SK-N-SH (cell line): ENCODE results near the gene DYNC2H1. TPM values are rescaled to one million over a fixed set of nuclear protein-coding genes. Genes with fewer than 3 reads are reported as not detected.

ENCODE experiments used
- CTCF ChIA-PET: fragments of 300-600, 350-600 bp; formaldehyde crosslinking; extraction: SDS; loops from one replicate; lab custom pipeline; 2021; lab: Yijun Ruan, JAX
- POLR2A ChIA-PET: fragments of 350-600 bp; sonication (Branson Sonifier 250); formaldehyde crosslinking; extraction: SDS; loops from one replicate; lab custom pipeline; 2020; ENCODE audit warnings: antibody characterized with exemption, inconsistent platforms; lab: Yijun Ruan, JAX
- DNase-seq: peaks from one replicate; pipeline ENCODE4 v3.0.0; 2012
- H2AFZ ChIP-seq: fragments of 200-600 bp; sonication (generic); 2 replicates; pipeline ENCODE4 v1.8.1; 2016; ENCODE audit warnings: antibody characterized with exemption, mild to moderate bottlenecking, low read depth
- H3F3A ChIP-seq: fragments of 200-600 bp; sonication (generic); replicated peaks from 2 replicates; pipeline ENCODE3; 2016; ENCODE audit warnings: antibody characterized with exemption, mild to moderate bottlenecking; ENCODE audit not compliant: insufficient read depth
- H3K27ac ChIP-seq, 2 experiments: fragments of 200-500 bp in 1 of 2; fragments of 200-600 bp in 1 of 2; sonication (Bioruptor generic) in 1 of 2; sonication (generic), shearing (Covaris generic) in 1 of 2; 2 replicates each; pipeline versions ENCODE4 v1.5.1 to v1.6.1; 2014 to 2016; ENCODE audit warnings: low read depth in 2 of 2, inconsistent platforms in 1 of 2, low read length in 1 of 2, mild to moderate bottlenecking in 1 of 2, mixed read lengths in 1 of 2
- H3K27me3 ChIP-seq: fragments of 200-600 bp; sonication (generic), shearing (Covaris generic); 2 replicates; pipeline ENCODE4 v1.6.1; 2016; ENCODE audit warnings: mixed run types; ENCODE audit not compliant: insufficient read depth
- H3K36me3 ChIP-seq, 2 experiments: fragments of 200-500 bp in 1 of 2; fragments of 200-600 bp in 1 of 2; sonication (Bioruptor generic) in 1 of 2; sonication (generic) in 1 of 2; replicated peaks in 1 of 2; 2 replicates each; pipeline versions ENCODE3 to v1.5.1; 2014 to 2016; ENCODE audit warnings: low read length in 1 of 2, mild to moderate bottlenecking in 1 of 2; ENCODE audit not compliant: insufficient read depth in 2 of 2, control insufficient read depth in 1 of 2
- H3K4me1 ChIP-seq, 2 experiments: fragments of 200-500 bp in 1 of 2; fragments of 200-600 bp in 1 of 2; sonication (Bioruptor generic) in 1 of 2; sonication (generic), shearing (Covaris generic) in 1 of 2; 2 replicates each; pipeline versions ENCODE4 v1.5.1 to v1.6.1; 2014 to 2016; ENCODE audit warnings: low read depth in 1 of 2, low read length in 1 of 2, mixed run types in 1 of 2; ENCODE audit not compliant: insufficient read depth in 2 of 2, control insufficient read depth in 1 of 2
- H3K4me2 ChIP-seq: fragments of 200-600 bp; sonication (generic), shearing (Covaris generic); 2 replicates; pipeline ENCODE4 v1.6.1; 2017; ENCODE audit warnings: mixed run types
- H3K4me3 ChIP-seq, 2 experiments: fragments of 200-500 bp in 1 of 2; fragments of 200-600 bp in 1 of 2; sonication (Bioruptor generic) in 1 of 2; sonication (generic), shearing (Covaris generic) in 1 of 2; 2 replicates each; pipeline versions ENCODE4 v1.5.1 to v1.8.1; 2014 to 2016; ENCODE audit warnings: low read depth in 2 of 2, inconsistent platforms in 1 of 2, low read length in 1 of 2, mild to moderate bottlenecking in 1 of 2, mixed read lengths in 1 of 2, moderate library complexity in 1 of 2
- H3K79me2 ChIP-seq: fragments of 200-600 bp; sonication (generic); 2 replicates; pipeline ENCODE4 v1.8.1; 2017; ENCODE audit warnings: mild to moderate bottlenecking; ENCODE audit not compliant: insufficient read depth
- H3K9ac ChIP-seq: fragments of 200-600 bp; sonication (generic); 2 replicates; pipeline ENCODE4 v1.6.1; 2017; ENCODE audit warnings: mixed run types
- H3K9me2 ChIP-seq: fragments of 200-600 bp; sonication (generic); 2 replicates; pipeline ENCODE4 v1.6.1; 2017; ENCODE audit warnings: mixed run types
- H3K9me3 ChIP-seq: fragments of 200-600 bp; sonication (generic); 2 replicates; pipeline ENCODE4 v1.6.1; 2017; ENCODE audit warnings: mixed run types, mild to moderate bottlenecking, moderate library complexity
- H4K20me1 ChIP-seq: fragments of 200-600 bp; sonication (generic); 2 replicates; pipeline ENCODE4 v1.6.1; 2017; ENCODE audit warnings: mild to moderate bottlenecking, mixed run types; ENCODE audit not compliant: insufficient read depth
- CTCF ChIP-seq: fragments of 200-600 bp; sonication (generic); IDR thresholded peaks from 2 replicates; pipeline ENCODE4 v1.6.1; 2017; ENCODE audit warnings: antibody characterized with exemption, mild to moderate bottlenecking, moderate library complexity
- EP300 ChIP-seq, 2 experiments: IDR thresholded peaks; 2 replicates each; pipeline versions ENCODE4 v1.4.0 to v1.6.1; 2012; ENCODE audit warnings: borderline replicate concordance in 1 of 2, low read depth in 1 of 2, low read length in 1 of 2
- EZH2phosphoT487 ChIP-seq: fragments of 200-600 bp; sonication (generic); IDR thresholded peaks from 2 replicates; pipeline ENCODE4 v1.6.1; 2017; ENCODE audit warnings: low read depth, mixed run types, mild to moderate bottlenecking, antibody characterized with exemption, moderate library complexity, borderline replicate concordance
- FOXM1 ChIP-seq: IDR thresholded peaks from 2 replicates; pipeline ENCODE4 v1.4.0; 2012; ENCODE audit warnings: low read depth, mild to moderate bottlenecking
- GABPA ChIP-seq: IDR thresholded peaks from 2 replicates; pipeline ENCODE4 v1.4.0; 2012; ENCODE audit warnings: low read depth, mild to moderate bottlenecking
- GATA2 ChIP-seq: sonication (generic); formaldehyde crosslinking; IDR thresholded peaks from 2 replicates; pipeline ENCODE4 v1.5.0; 2020; ENCODE audit warnings: mild to moderate bottlenecking, missing genetic modification reagents
- JUND ChIP-seq: IDR thresholded peaks from 2 replicates; pipeline ENCODE4 v1.4.0; 2012
- MEF2A ChIP-seq: IDR thresholded peaks from 2 replicates; pipeline ENCODE4 v1.4.0; 2012; ENCODE audit warnings: low read depth, borderline replicate concordance
- NRF1 ChIP-seq: IDR thresholded peaks from 2 replicates; pipeline ENCODE4 v1.6.1; 2012; ENCODE audit warnings: low read depth, mild to moderate bottlenecking, low read length
- PBX3 ChIP-seq: IDR thresholded peaks from 2 replicates; pipeline ENCODE4; 2012
- POLR2AphosphoS5 ChIP-seq: IDR thresholded peaks from 2 replicates; pipeline ENCODE4 v1.6.1; 2012; ENCODE audit warnings: low read depth, low read length
- REST ChIP-seq: IDR thresholded peaks from 2 replicates; pipeline ENCODE4 v1.6.1; 2012; ENCODE audit warnings: mild to moderate bottlenecking, low read depth, low read length, moderate library complexity
- SIN3A ChIP-seq: IDR thresholded peaks from 2 replicates; pipeline ENCODE4 v1.6.1; 2012; ENCODE audit warnings: low read depth, mild to moderate bottlenecking, low read length, moderate library complexity, borderline replicate concordance
- SMC3 ChIP-seq: IDR thresholded peaks from 2 replicates; pipeline ENCODE4 v1.6.1; 2012; ENCODE audit warnings: low read depth, low read length, improper control_type of control experiment
- TCF12 ChIP-seq: IDR thresholded peaks from 2 replicates; pipeline ENCODE4 v1.4.0; 2012
- WGBS: methylation state at CpG from one replicate; pipeline ENCODE4 v1.1.6; 2017; ENCODE audit warnings: low lambda C conversion rate; 5-methylcytosine and 5-hydroxymethylcytosine counted together
- polyA plus RNA-seq, 3 experiments: library from polyadenylated mRNA; depleted of rRNA; stranded (reverse); fragments of >200 nt; gene quantifications; 2 replicates each; pipeline ENCODE4 v1.2.3, GENCODE V29; 2012

DYNC2H1 gene
- polyA plus RNA-seq, 1 of the 3 experiments (the other 2 are of a cell fraction) = 15.3 TPM

GRCh38 chr11:103234974-103235373, 125.7 kb downstream of the DYNC2H1 start:
- Histone ChIP-seq H3K9ac (no peak overlapping the region), H3F3A (peaks cover 10% of the 10 kb centered on the region), H3K79me2 (no peaks in the 10 kb centered on the region), H3K9me3 (no peaks in the 10 kb centered on the region), H4K20me1 (no peaks in the 10 kb centered on the region), H3K36me3 (peaks cover 9 to 19% of the 10 kb centered on the region in 2 experiments), H3K4me3 (no peak overlapping the region), H3K4me1 (peaks cover 0 to 5% of the 10 kb centered on the region in 2 experiments; a peak in 2 of 4 replicates), H2AFZ (peak overlapping the region; percentile 57; the same call in 1 of the 2 replicates), H3K4me2 (no peak overlapping the region), H3K9me2 (no peaks in the 10 kb centered on the region), H3K27me3 (no peaks in the 10 kb centered on the region), H3K27ac (peak overlapping the region; percentile 56 to 58; a peak in 3 of 4 replicates)
- DNase-seq = no peak
- ChIA-PET POLR2A (no interaction called here), CTCF (no interaction called here)
- 21% methylated on average over 2 of the region's 2 CpGs for WGBS
- peak; percentile 52; the same call in 1 of the 2 replicates for TF ChIP-seq TCF12
- TF ChIP-seq PBX3 = 0 out of 2 replicates have a peak, but pooled peaks have one; percentile 19
- no peak for TF ChIP-seq SMC3
- TF ChIP-seq MEF2A = peak; percentile 41; the same call in 1 of the 2 replicates

- Histone ChIP-seq H3K4me2 (no peak overlapping the region), H3K9me3 (no peaks in the 10 kb centered on the region), H3F3A (peaks cover 9% of the 10 kb centered on the region), H3K27ac (no peak overlapping the region), H3K36me3 (peaks cover 28 to 36% of the 10 kb centered on the region in 2 experiments), H4K20me1 (no peaks in the 10 kb centered on the region), H3K4me1 (no peaks in the 10 kb centered on the region; a peak in 1 of 4 replicates), H3K79me2 (no peaks in the 10 kb centered on the region), H2AFZ (no peak overlapping the region), H3K9me2 (no peaks in the 10 kb centered on the region), H3K9ac (no peak overlapping the region), H3K27me3 (no peaks in the 10 kb centered on the region), H3K4me3 (no peak overlapping the region)
- WGBS = 94% methylated on average over 6 of the region's 6 CpGs
- no peak for DNase-seq
- POLR2A ChIA-PET = no interaction called here
- TF ChIP-seq SIN3A (no peak), TCF12 (no peak), GATA2 (CRISPR knock-in tag) (no peak), CTCF (no peak), REST (no peak), EP300 (IDR thresholded peaks at IDR 0.05; ENCODE audit: borderline replicate concordance in 1 of 2, low read depth in 1 of 2, low read length in 1 of 2) (no peak), POLR2AphosphoS5 (no peak), NRF1 (no peak), MEF2A (no peak), GABPA (no peak), JUND (no peak), SMC3 (no peak), EZH2phosphoT487 (no peak), FOXM1 (no peak)
- CTCF ChIA-PET = interaction anchor here (1.3 kb wide), 1 partner anchor 16 kb away, joined by 8 read pairs; no protein-coding TSS in a partner anchor
These were observed 132.3 kb downstream of the DYNC2H1 start for GRCh38 chr11:103241574-103241973.
